Peyer's patch (tissue), 4 donors: Measurements from ENCODE around the gene EMILIN2.

ENCODE experiments used
- POLR2A ChIP-seq, 2 donors: fragments of 450-650 bp; IDR thresholded peaks; one replicate each; pipeline ENCODE4 v1.5.1; 2017; ENCODE audit warnings: antibody characterized with exemption in 2 of 2, mild to moderate bottlenecking in 2 of 2, moderate library complexity in 2 of 2
- TF ChIP-seq, protein P1 (sequence below), 6 experiments: fragments of 450-650 bp in 4 of 6; fragments of 200-600 bp in 2 of 6; sonication (generic) in 1 of 6; IDR thresholded peaks; one replicate each; pipeline ENCODE4 v1.5.1; 2017 to 2019; ENCODE audit warnings: antibody characterized with exemption in 6 of 6, mild to moderate bottlenecking in 3 of 6, moderate library complexity in 1 of 6

DNA sequence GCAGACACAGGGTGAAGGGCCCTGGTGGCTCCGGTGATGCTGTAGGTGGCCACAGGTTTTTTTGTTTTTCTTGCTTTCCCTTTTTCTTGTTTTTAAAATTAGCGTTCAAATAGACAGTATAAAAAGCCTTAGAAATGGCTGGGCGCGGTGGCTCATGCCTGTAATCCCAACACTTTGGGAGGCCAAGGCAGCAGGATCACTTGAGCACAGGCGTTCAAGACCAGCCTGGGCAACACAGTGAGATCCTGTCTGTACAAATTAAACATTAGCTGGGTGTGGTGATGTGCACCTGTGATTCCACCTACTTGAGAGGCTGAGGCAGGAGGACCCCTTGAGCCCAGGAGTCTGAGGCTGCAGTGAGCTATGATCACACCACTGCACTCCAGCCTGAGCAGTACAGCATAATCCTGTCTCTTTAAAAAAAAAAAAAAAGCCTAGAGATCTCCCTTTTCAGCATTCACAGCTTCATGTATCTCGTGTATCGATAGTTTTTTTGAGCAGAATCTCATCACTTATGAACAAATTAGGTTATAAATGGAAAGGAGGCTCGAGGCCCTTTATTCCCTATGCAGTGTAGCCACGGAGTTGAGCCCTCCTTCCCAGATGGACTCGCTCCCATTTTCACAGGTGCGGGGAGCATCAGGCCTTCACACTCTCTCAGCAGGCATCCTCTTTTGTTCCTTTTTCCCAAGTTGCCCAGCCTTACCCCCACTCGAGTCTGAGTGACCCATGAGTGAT, 50.8 kb downstream of the EMILIN2 start:
- no peak for TF ChIP-seq POLR2A (IDR thresholded peaks at IDR 0.05)
- TF ChIP-seq, protein P1, sequence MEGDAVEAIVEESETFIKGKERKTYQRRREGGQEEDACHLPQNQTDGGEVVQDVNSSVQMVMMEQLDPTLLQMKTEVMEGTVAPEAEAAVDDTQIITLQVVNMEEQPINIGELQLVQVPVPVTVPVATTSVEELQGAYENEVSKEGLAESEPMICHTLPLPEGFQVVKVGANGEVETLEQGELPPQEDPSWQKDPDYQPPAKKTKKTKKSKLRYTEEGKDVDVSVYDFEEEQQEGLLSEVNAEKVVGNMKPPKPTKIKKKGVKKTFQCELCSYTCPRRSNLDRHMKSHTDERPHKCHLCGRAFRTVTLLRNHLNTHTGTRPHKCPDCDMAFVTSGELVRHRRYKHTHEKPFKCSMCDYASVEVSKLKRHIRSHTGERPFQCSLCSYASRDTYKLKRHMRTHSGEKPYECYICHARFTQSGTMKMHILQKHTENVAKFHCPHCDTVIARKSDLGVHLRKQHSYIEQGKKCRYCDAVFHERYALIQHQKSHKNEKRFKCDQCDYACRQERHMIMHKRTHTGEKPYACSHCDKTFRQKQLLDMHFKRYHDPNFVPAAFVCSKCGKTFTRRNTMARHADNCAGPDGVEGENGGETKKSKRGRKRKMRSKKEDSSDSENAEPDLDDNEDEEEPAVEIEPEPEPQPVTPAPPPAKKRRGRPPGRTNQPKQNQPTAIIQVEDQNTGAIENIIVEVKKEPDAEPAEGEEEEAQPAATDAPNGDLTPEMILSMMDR (IDR thresholded peaks at IDR 0.05) = no peak
